PC-9 (cell line): Measurements from ENCODE around the gene SERHL2.
"Not testable (repeated sequence)": the region's sequence is repeated elsewhere in the genome, so short reads cannot be mapped to it uniquely, and the experiment has no call there.

Experiments used
- EZH2 ChIP-seq: fragments of 200-600 bp; sonication (generic); IDR thresholded peaks from 2 replicates; pipeline ENCODE4 v1.8.0; 2017; ENCODE audit warnings: antibody characterized with exemption, low read depth
- TF ChIP-seq, protein P1 (sequence below): fragments of 200-600 bp; sonication (generic); conservative IDR thresholded peaks from 2 replicates; pipeline ENCODE4 v1.6.1; 2017; ENCODE audit warnings: mixed run types, antibody characterized with exemption, mild to moderate bottlenecking, moderate library complexity

DNA sequence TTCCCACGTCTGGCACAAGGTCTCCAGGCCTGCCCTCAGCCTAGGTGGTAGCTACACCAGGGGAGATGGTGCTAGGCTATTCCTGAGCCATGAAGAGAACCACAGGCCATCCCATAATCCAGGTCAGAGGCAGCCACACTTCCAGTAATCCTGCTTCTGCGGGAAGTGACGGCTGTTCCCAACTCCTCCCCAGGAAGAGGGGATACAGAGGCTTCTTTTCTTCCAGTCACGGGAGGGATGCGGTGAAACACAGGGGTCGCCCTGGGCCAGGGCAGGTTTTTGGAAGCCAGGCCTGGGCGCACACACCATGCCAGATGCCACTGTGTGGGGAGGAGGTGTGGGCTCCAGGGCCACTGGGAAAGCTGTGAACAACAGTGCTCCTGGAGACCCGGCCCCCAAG lies 38.5 kb upstream of the SERHL2 start:
- TF ChIP-seq, protein P1, sequence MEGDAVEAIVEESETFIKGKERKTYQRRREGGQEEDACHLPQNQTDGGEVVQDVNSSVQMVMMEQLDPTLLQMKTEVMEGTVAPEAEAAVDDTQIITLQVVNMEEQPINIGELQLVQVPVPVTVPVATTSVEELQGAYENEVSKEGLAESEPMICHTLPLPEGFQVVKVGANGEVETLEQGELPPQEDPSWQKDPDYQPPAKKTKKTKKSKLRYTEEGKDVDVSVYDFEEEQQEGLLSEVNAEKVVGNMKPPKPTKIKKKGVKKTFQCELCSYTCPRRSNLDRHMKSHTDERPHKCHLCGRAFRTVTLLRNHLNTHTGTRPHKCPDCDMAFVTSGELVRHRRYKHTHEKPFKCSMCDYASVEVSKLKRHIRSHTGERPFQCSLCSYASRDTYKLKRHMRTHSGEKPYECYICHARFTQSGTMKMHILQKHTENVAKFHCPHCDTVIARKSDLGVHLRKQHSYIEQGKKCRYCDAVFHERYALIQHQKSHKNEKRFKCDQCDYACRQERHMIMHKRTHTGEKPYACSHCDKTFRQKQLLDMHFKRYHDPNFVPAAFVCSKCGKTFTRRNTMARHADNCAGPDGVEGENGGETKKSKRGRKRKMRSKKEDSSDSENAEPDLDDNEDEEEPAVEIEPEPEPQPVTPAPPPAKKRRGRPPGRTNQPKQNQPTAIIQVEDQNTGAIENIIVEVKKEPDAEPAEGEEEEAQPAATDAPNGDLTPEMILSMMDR: not testable (repeated sequence)
- not testable (repeated sequence) for TF ChIP-seq EZH2
